ENCODE results near the gene RHOA. TPM values are rescaled to one million over a fixed set of nuclear protein-coding genes. Genes with fewer than 3 reads are reported as not detected.

The RHOA gene
- total RNA-seq, 1 experiment from 2014 or later: 348 TPM

DNA sequence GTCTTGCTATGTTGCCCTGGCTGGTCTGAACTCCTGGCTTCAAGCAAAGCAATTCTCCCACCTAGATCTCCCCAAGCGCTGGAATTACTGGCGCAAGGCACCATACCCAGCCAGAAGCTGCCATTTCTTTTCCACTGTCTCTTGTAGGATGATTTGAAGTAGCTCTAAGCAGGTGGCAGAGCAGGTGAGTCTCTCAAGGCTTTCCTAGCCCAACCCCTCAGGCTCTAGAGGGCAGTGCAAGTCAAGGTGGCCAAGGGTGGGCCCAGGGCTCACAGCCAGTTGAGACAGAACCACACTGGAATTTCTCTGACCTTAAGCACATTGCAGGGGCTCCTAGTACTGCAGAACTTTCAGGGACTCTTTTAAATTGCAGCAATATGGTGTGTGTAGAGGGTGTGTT lies 42.7 kb upstream of the RHOA start:
- Histone ChIP-seq H3K36me3 (ENCODE audit: control insufficient read depth, insufficient read depth, low read length) (no peaks in the 10 kb centered on the region), H3K27me3 (replicated peaks; ENCODE audit: control insufficient read depth, insufficient read depth, low read length) (no peaks in the 10 kb centered on the region), H3K4me3 (ENCODE audit: low read depth, low read length) (no peak overlapping the region), H3K9me3 (no peaks in the 10 kb centered on the region), H3K4me1 (peaks cover 29% of the 10 kb centered on the region)
- DNase-seq: peak; percentile 83 to 85
- CTCF ChIA-PET: interaction anchor here (0.6 to 2.9 kb wide), 22 partner anchors 15 to 499 kb away, joined by 3 to 29 read pairs (median 4); partner anchors contain the start of genes BSN, DAG1, KLHDC8B and RHOA
- Mint-ChIP-seq H3K36me3 (ENCODE audit: insufficient read depth, unreplicated experiment) (peaks cover 11% of the 10 kb centered on the region), H3K4me1 (ENCODE audit: low read depth, unreplicated experiment) (peaks cover 19% of the 10 kb centered on the region), H3K27me3 (ENCODE audit: insufficient read depth, unreplicated experiment) (no peaks in the 10 kb centered on the region), H3K9me3 (ENCODE audit: unreplicated experiment) (no peaks in the 10 kb centered on the region), H3K27ac (ENCODE audit: unreplicated experiment) (peak overlapping the region; percentile 60), H3K4me3 (ENCODE audit: unreplicated experiment) (no peak overlapping the region)
- POLR2A ChIA-PET: interaction anchor here (1.0 to 1.6 kb wide), 2 partner anchors 15 to 43 kb away, joined by 4 to 11 read pairs; partner anchors contain the start of genes DAG1 and RHOA
- no TSS peak for BruUV-seq (replicated peaks)
- TF ChIP-seq, protein P1, sequence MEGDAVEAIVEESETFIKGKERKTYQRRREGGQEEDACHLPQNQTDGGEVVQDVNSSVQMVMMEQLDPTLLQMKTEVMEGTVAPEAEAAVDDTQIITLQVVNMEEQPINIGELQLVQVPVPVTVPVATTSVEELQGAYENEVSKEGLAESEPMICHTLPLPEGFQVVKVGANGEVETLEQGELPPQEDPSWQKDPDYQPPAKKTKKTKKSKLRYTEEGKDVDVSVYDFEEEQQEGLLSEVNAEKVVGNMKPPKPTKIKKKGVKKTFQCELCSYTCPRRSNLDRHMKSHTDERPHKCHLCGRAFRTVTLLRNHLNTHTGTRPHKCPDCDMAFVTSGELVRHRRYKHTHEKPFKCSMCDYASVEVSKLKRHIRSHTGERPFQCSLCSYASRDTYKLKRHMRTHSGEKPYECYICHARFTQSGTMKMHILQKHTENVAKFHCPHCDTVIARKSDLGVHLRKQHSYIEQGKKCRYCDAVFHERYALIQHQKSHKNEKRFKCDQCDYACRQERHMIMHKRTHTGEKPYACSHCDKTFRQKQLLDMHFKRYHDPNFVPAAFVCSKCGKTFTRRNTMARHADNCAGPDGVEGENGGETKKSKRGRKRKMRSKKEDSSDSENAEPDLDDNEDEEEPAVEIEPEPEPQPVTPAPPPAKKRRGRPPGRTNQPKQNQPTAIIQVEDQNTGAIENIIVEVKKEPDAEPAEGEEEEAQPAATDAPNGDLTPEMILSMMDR (IDR thresholded peaks at IDR 0.05; ENCODE audit: insufficient read depth in 1 of 2, low read depth in 1 of 2, low read length in 1 of 2, severe bottlenecking in 1 of 2, unreplicated experiment in 1 of 2): peak; percentile 39 to 87
- intact Hi-C loops (cut with micrococcal nuclease; ENCODE audit: unreplicated experiment): loop anchor here (1.0 to 2.0 kb wide), 4 partner anchors 46 to 217 kb away; no protein-coding TSS in a partner anchor

DNA sequence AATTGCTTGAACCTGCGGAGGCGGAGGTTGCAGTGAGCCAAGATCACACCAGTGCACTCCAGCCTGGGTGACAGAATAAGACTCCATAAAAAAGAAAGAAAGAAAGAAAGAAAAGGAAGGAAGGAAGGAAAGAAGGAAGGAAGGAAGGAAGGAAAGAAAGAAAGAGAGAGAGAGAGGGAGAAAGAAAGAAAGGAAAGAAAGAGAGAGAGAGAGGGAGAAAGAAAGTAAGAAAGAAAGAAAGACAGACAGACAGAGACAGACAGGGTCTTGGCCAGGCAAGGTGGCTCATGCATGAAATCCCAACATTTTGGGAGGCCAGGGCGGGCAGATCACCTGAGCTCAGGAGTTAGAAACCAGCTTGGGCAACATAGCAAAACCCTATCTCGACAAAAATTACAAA lies 41.8 kb upstream of the RHOA start:
- Mint-ChIP-seq H3K4me3 (ENCODE audit: unreplicated experiment) (no peak overlapping the region), H3K9me3 (ENCODE audit: unreplicated experiment) (no peaks in the 10 kb centered on the region), H3K27ac (ENCODE audit: unreplicated experiment) (no peak overlapping the region), H3K4me1 (ENCODE audit: low read depth, unreplicated experiment) (peaks cover 10% of the 10 kb centered on the region), H3K36me3 (ENCODE audit: insufficient read depth, unreplicated experiment) (peaks cover 6% of the 10 kb centered on the region), H3K27me3 (ENCODE audit: insufficient read depth, unreplicated experiment) (no peaks in the 10 kb centered on the region)
- no peak for DNase-seq
- Histone ChIP-seq H3K36me3 (ENCODE audit: control insufficient read depth, insufficient read depth, low read length) (no peaks in the 10 kb centered on the region), H3K4me3 (ENCODE audit: low read depth, low read length) (no peak overlapping the region), H3K4me1 (peaks cover 21% of the 10 kb centered on the region), H3K27me3 (replicated peaks; ENCODE audit: control insufficient read depth, insufficient read depth, low read length) (no peaks in the 10 kb centered on the region), H3K9me3 (no peaks in the 10 kb centered on the region)
- POLR2A ChIA-PET: no interaction called here
- BruUV-seq (replicated peaks): no TSS peak
- TF ChIP-seq, protein P1 (IDR thresholded peaks at IDR 0.05; ENCODE audit: insufficient read depth in 1 of 2, low read depth in 1 of 2, low read length in 1 of 2, severe bottlenecking in 1 of 2, unreplicated experiment in 1 of 2): no peak
- intact Hi-C loops (cut with micrococcal nuclease; ENCODE audit: unreplicated experiment): loop anchor here (1.0 to 2.0 kb wide), 4 partner anchors 47 to 218 kb away; no protein-coding TSS in a partner anchor
- CTCF ChIA-PET: interaction anchor here (0.9 to 2.9 kb wide), 5 partner anchors 59 to 86 kb away, joined by 3 to 29 read pairs (median 9); no protein-coding TSS in a partner anchor

DNA sequence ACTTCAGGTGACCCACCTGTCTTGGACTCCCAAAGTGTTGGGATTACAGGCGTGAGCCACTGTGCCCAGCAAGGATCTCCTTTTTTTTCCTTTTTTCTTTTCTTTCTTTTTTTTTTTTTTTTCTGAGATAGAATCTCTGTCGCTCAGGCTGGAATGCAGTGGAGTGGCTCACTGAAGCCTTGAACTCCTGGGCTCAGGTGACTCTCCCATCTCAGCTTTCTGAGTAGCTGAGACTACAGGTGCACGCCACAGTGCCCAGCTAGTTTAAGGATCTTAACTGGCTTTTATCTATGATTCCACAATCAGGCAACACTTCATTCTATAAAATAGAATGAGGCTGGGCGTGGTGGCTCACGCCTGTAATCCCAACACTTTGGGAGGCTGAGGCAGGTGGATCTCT lies 33.6 kb upstream of the RHOA start:
- POLR2A ChIA-PET: no interaction called here
- no peak overlapping the region for H3K4me3 ChIP-seq (ENCODE audit: low read depth, low read length)
- H3K27me3 Mint-ChIP-seq (ENCODE audit: insufficient read depth, unreplicated experiment): no peaks in the 10 kb centered on the region
- intact Hi-C loops (cut with micrococcal nuclease; ENCODE audit: unreplicated experiment): no loop called here
- H3K4me1 Mint-ChIP-seq (ENCODE audit: low read depth, unreplicated experiment): no peaks in the 10 kb centered on the region
- no peak overlapping the region for H3K4me3 Mint-ChIP-seq (ENCODE audit: unreplicated experiment)
- H3K9me3 Mint-ChIP-seq (ENCODE audit: unreplicated experiment): no peaks in the 10 kb centered on the region
- H3K36me3 Mint-ChIP-seq (ENCODE audit: insufficient read depth, unreplicated experiment): no peaks in the 10 kb centered on the region
- H3K36me3 ChIP-seq (ENCODE audit: control insufficient read depth, insufficient read depth, low read length): no peaks in the 10 kb centered on the region
- BruUV-seq (replicated peaks): no TSS peak
- H3K27ac Mint-ChIP-seq (ENCODE audit: unreplicated experiment): no peak overlapping the region
- TF ChIP-seq, protein P1 (IDR thresholded peaks at IDR 0.05; ENCODE audit: insufficient read depth in 1 of 2, low read depth in 1 of 2, low read length in 1 of 2, severe bottlenecking in 1 of 2, unreplicated experiment in 1 of 2): no peak
- no peaks in the 10 kb centered on the region for H3K27me3 ChIP-seq (replicated peaks; ENCODE audit: control insufficient read depth, insufficient read depth, low read length)
- no peaks in the 10 kb centered on the region for H3K9me3 ChIP-seq
- no peaks in the 10 kb centered on the region for H3K4me1 ChIP-seq
- CTCF ChIA-PET: interaction anchor here (0.7 kb wide), 1 partner anchor 94 kb away, joined by 5 read pairs; no protein-coding TSS in a partner anchor
- DNase-seq: no peak
